DOHH2 (cell line): Measurements from ENCODE around the gene BTF3L4.

Experiments used
- H3F3A ChIP-seq: fragments of 200-600 bp; sonication (generic), shearing (Covaris generic); 2 replicates; pipeline ENCODE4 v1.6.0; 2016; ENCODE audit warnings: antibody characterized with exemption, mild to moderate bottlenecking; ENCODE audit not compliant: control insufficient read depth, insufficient read depth
- H3K27ac ChIP-seq: fragments of 200-600 bp; sonication (generic); 2 replicates; pipeline ENCODE4 v1.5.1; 2014; ENCODE audit warnings: low read depth, mild to moderate bottlenecking, low read length, moderate library complexity
- H3K27me3 ChIP-seq: fragments of 200-600 bp; sonication (generic); 2 replicates; pipeline ENCODE4 v1.6.1; 2014; ENCODE audit warnings: mild to moderate bottlenecking, low read length, mixed read lengths; ENCODE audit not compliant: control insufficient read depth
- H3K36me3 ChIP-seq: fragments of 200-600 bp; sonication (generic); 2 replicates; pipeline ENCODE4 v1.6.1; 2014; ENCODE audit warnings: mild to moderate bottlenecking, low read length, moderate library complexity, mixed read lengths; ENCODE audit not compliant: control insufficient read depth
- H3K4me1 ChIP-seq: fragments of 200-600 bp; sonication (generic); 2 replicates; pipeline ENCODE4 v1.6.1; 2014; ENCODE audit warnings: mild to moderate bottlenecking, low read length, mixed read lengths; ENCODE audit not compliant: control insufficient read depth
- H3K4me2 ChIP-seq: fragments of 200-600 bp; sonication (generic); 2 replicates; pipeline ENCODE4 v1.6.0; 2014; ENCODE audit warnings: mild to moderate bottlenecking, low read length, moderate library complexity
- H3K4me3 ChIP-seq: fragments of 200-600 bp; sonication (generic); 2 replicates; pipeline ENCODE4 v1.5.1; 2014; ENCODE audit warnings: mild to moderate bottlenecking, low read length, mixed read lengths
- H3K79me2 ChIP-seq: fragments of 200-600 bp; sonication (generic); 2 replicates; pipeline ENCODE4 v1.6.1; 2014; ENCODE audit warnings: mild to moderate bottlenecking, low read length, mixed read lengths; ENCODE audit not compliant: control insufficient read depth
- H3K9me2 ChIP-seq: fragments of 200-600 bp; sonication (generic); replicated peaks from 2 replicates; pipeline ENCODE4 v1.6.1; 2014; ENCODE audit warnings: mild to moderate bottlenecking, low read length, mixed read lengths; ENCODE audit not compliant: control insufficient read depth
- H3K9me3 ChIP-seq: fragments of 200-600 bp; sonication (generic); 2 replicates; pipeline ENCODE4 v1.6.1; 2014; ENCODE audit warnings: antibody characterized with exemption, low read length, mixed read lengths; ENCODE audit not compliant: control insufficient read depth, insufficient read depth
- H4K20me1 ChIP-seq: fragments of 200-600 bp; sonication (generic); 2 replicates; pipeline ENCODE4 v1.6.0; 2014; ENCODE audit warnings: low read depth, mild to moderate bottlenecking, antibody characterized with exemption, low read length, moderate library complexity; ENCODE audit not compliant: control insufficient read depth, insufficient read depth
- EZH2phosphoT487 ChIP-seq: fragments of 200-600 bp; sonication (generic); IDR thresholded peaks from 2 replicates; pipeline ENCODE4 v1.6.1; 2017; ENCODE audit warnings: borderline replicate concordance, mild to moderate bottlenecking, antibody characterized with exemption, low read length, moderate library complexity, mixed read lengths
- TF ChIP-seq, protein P1 (sequence below): fragments of 200-600 bp; sonication (generic); IDR thresholded peaks from one replicate; pipeline ENCODE4 v1.5.1; 2014; ENCODE audit warnings: antibody characterized with exemption, mild to moderate bottlenecking, low read depth, low read length; ENCODE audit not compliant: poor library complexity, severe bottlenecking

The BTF3L4 gene

DNA sequence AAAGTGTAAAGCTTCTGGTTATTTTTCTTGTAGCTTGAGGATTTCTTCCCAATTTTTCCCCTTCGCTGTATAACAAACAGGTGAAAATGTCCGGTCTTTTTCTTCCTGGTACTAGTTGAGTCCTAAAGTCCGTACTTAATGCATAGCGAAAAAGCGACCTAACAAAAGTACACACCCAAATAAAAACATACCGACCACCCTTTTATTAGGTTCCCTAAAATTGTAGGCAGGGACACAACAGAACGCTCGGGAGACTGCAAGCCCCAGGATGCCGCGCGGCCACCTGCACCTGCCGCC, 281 bp upstream of the BTF3L4 start:
- H3K4me1 ChIP-seq, result peaks cover 28% of the 10 kb centered on the region

DNA sequence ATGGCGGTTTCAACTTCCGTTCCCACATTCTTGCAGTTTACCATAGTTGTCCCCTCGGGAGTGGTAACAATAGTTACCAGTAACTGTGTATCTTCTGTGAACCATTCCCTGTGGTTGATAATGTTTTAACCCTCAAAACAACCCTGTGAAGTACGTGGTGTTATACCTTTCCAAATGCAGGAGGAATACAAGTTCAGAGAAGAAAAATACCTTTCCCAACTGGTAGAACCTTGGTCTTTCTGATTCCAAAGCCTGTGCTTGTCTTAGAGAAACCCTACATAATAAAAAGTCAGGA, 789 bp downstream of the BTF3L4 start:
- no peaks in the 10 kb centered on the region for H3K27me3 ChIP-seq
- H3K4me3 ChIP-seq, result peak overlapping the region; percentile 79
- H3K4me1 ChIP-seq, result peaks cover 28% of the 10 kb centered on the region
- no peaks in the 10 kb centered on the region for H4K20me1 ChIP-seq
- H3K9me2 ChIP-seq, result no peaks in the 10 kb centered on the region
- peak overlapping the region; percentile 73 for H3K4me2 ChIP-seq
- H3F3A ChIP-seq, result no peaks in the 10 kb centered on the region
- peak overlapping the region; percentile 66 for H3K27ac ChIP-seq
- no peaks in the 10 kb centered on the region for H3K9me3 ChIP-seq
- peaks cover 57% of the 10 kb centered on the region for H3K36me3 ChIP-seq
- H3K79me2 ChIP-seq, result peaks cover 91% of the 10 kb centered on the region
- TF ChIP-seq EZH2phosphoT487, result no peak
- TF ChIP-seq, protein P1, sequence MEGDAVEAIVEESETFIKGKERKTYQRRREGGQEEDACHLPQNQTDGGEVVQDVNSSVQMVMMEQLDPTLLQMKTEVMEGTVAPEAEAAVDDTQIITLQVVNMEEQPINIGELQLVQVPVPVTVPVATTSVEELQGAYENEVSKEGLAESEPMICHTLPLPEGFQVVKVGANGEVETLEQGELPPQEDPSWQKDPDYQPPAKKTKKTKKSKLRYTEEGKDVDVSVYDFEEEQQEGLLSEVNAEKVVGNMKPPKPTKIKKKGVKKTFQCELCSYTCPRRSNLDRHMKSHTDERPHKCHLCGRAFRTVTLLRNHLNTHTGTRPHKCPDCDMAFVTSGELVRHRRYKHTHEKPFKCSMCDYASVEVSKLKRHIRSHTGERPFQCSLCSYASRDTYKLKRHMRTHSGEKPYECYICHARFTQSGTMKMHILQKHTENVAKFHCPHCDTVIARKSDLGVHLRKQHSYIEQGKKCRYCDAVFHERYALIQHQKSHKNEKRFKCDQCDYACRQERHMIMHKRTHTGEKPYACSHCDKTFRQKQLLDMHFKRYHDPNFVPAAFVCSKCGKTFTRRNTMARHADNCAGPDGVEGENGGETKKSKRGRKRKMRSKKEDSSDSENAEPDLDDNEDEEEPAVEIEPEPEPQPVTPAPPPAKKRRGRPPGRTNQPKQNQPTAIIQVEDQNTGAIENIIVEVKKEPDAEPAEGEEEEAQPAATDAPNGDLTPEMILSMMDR, result no peak

More for the DNA sequence above, 281 bp upstream of the BTF3L4 start:
- Histone ChIP-seq H3F3A (no peaks in the 10 kb centered on the region), H3K9me3 (no peaks in the 10 kb centered on the region), H3K27me3 (no peaks in the 10 kb centered on the region), H3K36me3 (peaks cover 60% of the 10 kb centered on the region), H3K9me2 (no peaks in the 10 kb centered on the region), H3K27ac (peak overlapping the region; percentile 66), H3K79me2 (peaks cover 95% of the 10 kb centered on the region), H3K4me3 (peak overlapping the region; percentile 79), H3K4me2 (peak overlapping the region; percentile 73), H4K20me1 (no peaks in the 10 kb centered on the region)
- TF ChIP-seq EZH2phosphoT487, result no peak
- TF ChIP-seq, protein P1, result no peak

GRCh38 chr1:52057255-52057654, 1.2 kb downstream of the BTF3L4 start:
- H3K9me2 ChIP-seq, result no peaks in the 10 kb centered on the region
- H3F3A ChIP-seq, result no peaks in the 10 kb centered on the region
- no peaks in the 10 kb centered on the region for H3K27me3 ChIP-seq
- peaks cover 28% of the 10 kb centered on the region for H3K4me1 ChIP-seq
- no peaks in the 10 kb centered on the region for H4K20me1 ChIP-seq
- peaks cover 88% of the 10 kb centered on the region for H3K79me2 ChIP-seq
- peak overlapping the region; percentile 73 for H3K4me2 ChIP-seq
- 0 out of 2 replicates have a peak overlapping the region, but pooled peaks have one; percentile 66 for H3K27ac ChIP-seq
- H3K36me3 ChIP-seq, result peaks cover 55% of the 10 kb centered on the region
- peak overlapping the region; percentile 79 for H3K4me3 ChIP-seq
- TF ChIP-seq, protein P1, result no peak
- no peak for TF ChIP-seq EZH2phosphoT487
- H3K9me3 ChIP-seq, result no peaks in the 10 kb centered on the region

DNA sequence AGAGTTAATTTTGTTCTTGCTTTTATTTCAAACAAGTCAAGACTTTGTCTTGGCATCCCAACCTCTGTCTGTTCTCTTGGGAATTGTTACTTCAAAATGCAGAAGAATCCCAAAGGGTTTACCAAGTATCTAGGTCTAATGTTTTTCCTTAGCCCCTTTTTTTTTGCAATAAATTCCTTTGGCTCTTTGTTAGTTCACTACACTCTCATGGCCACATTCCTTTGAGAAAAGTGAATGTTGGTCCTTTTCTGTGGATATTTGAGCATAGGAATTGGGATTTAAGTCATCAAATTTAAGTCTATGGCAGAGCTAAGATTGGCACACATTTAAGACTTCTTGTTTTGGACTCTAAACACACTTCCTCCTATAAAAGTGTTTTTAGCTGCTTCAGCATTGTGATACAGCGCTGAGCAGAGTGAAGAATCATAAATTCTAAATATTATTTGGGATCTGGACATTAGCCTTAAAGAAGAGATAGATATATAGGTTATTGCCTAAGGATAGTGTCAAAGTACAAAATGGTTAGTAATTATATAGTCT, 1.9 kb downstream of the BTF3L4 start:
- peak overlapping the region; percentile 73 for H3K4me2 ChIP-seq
- H3K9me3 ChIP-seq, result no peaks in the 10 kb centered on the region
- no peaks in the 10 kb centered on the region for H4K20me1 ChIP-seq
- H3K9me2 ChIP-seq, result no peaks in the 10 kb centered on the region
- peak overlapping the region; percentile 79 for H3K4me3 ChIP-seq
- H3F3A ChIP-seq, result no peaks in the 10 kb centered on the region
- peaks cover 28% of the 10 kb centered on the region for H3K4me1 ChIP-seq
- H3K27me3 ChIP-seq, result no peaks in the 10 kb centered on the region
- TF ChIP-seq, protein P1, result no peak
- no peak for TF ChIP-seq EZH2phosphoT487
- H3K36me3 ChIP-seq, result peaks cover 56% of the 10 kb centered on the region
- H3K27ac ChIP-seq, result no peak overlapping the region
- H3K79me2 ChIP-seq, result peaks cover 88% of the 10 kb centered on the region
